Ammon's horn (tissue), 1 donor: ENCODE results near the gene GTPBP10.

Experiments used
- DNase-seq: peaks from one replicate; pipeline ENCODE4 v3.0.0-alpha.2; 2016; ENCODE audit warnings: low spot score

Gene GTPBP10

DNA sequence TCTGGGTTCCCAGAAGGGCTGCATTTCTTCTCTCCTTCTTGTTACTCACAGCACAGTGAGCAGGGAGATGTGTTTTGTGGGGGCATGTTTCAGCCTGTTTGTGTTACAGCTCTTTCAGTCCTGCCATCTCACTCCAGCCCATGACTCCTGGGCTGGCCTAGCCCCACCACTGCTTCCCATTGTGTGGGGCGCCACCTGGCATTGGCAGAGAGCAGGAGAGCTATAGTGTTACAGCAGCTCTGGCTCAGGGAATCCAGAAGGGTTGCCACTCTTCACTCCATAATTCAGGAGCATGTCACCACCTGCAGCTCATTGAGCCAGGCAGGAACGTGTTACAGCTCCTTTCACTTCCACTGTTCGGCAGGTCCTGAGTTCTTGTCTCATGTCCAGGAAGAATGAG is 86.7 kb downstream of the GTPBP10 start:
- no peak for DNase-seq
